Measurements from ENCODE around the gene CLIC5. TPM values are rescaled to one million over a fixed set of nuclear protein-coding genes. Genes with fewer than 3 reads are reported as not detected.

Gene CLIC5
- total RNA-seq, 1 donor from 2014 or later: not detected

- Mint-ChIP-seq H3K27ac (ENCODE audit: unreplicated experiment) (no peak overlapping the region), H3K4me3 (ENCODE audit: unreplicated experiment) (no peak overlapping the region)
Observed at GRCh38 chr6:45998524-45998923, 17.1 kb downstream of the CLIC5 start.

GRCh38 chr6:45997875-45998506, 17.7 kb downstream of the CLIC5 start:
- TF ChIP-seq, protein P1, sequence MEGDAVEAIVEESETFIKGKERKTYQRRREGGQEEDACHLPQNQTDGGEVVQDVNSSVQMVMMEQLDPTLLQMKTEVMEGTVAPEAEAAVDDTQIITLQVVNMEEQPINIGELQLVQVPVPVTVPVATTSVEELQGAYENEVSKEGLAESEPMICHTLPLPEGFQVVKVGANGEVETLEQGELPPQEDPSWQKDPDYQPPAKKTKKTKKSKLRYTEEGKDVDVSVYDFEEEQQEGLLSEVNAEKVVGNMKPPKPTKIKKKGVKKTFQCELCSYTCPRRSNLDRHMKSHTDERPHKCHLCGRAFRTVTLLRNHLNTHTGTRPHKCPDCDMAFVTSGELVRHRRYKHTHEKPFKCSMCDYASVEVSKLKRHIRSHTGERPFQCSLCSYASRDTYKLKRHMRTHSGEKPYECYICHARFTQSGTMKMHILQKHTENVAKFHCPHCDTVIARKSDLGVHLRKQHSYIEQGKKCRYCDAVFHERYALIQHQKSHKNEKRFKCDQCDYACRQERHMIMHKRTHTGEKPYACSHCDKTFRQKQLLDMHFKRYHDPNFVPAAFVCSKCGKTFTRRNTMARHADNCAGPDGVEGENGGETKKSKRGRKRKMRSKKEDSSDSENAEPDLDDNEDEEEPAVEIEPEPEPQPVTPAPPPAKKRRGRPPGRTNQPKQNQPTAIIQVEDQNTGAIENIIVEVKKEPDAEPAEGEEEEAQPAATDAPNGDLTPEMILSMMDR (IDR thresholded peaks at IDR 0.05): no peak
- Mint-ChIP-seq H3K4me3 (ENCODE audit: unreplicated experiment) (no peak overlapping the region), H3K27me3 (ENCODE audit: unreplicated experiment) (peaks cover 20% of the 10 kb centered on the region), H3K27ac (ENCODE audit: unreplicated experiment) (no peak overlapping the region), H3K4me1 (ENCODE audit: unreplicated experiment) (no peaks in the 10 kb centered on the region), H3K36me3 (ENCODE audit: unreplicated experiment) (no peaks in the 10 kb centered on the region), H3K9me3 (ENCODE audit: unreplicated experiment) (no peaks in the 10 kb centered on the region)
- no peak for DNase-seq (ENCODE audit: extremely low spot score, unreplicated experiment)

More at GRCh38 chr6:45998524-45998923, 17.1 kb downstream of the CLIC5 start:
- no peak for DNase-seq (ENCODE audit: extremely low spot score, unreplicated experiment)
- Mint-ChIP-seq H3K9me3 (ENCODE audit: unreplicated experiment) (no peaks in the 10 kb centered on the region), H3K27me3 (ENCODE audit: unreplicated experiment) (peaks cover 17% of the 10 kb centered on the region), H3K4me1 (ENCODE audit: unreplicated experiment) (no peaks in the 10 kb centered on the region), H3K36me3 (ENCODE audit: unreplicated experiment) (no peaks in the 10 kb centered on the region)
- TF ChIP-seq, protein P1 (IDR thresholded peaks at IDR 0.05): no peak

DNA sequence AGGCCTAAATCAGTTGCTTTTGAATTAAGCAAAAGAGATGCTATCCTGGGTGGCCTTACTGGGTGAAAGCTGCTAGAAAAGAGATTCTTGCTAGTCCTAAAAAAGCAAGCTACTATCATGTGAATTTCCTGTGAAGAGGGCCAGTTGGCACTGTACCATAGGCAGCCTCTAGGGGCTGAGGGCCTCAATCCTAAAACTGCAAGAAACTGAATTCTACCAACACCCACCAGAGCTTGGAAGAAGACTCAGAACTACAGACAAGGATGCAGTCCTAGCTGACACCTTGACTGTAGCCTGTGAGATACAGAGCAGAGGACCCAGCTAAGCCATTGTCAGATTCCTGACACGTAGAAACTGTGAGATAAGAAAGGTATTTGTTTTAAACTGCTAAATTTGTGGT, 24.5 kb downstream of the CLIC5 start:
- no peaks in the 10 kb centered on the region for H3K9me3 Mint-ChIP-seq (ENCODE audit: unreplicated experiment)
- no peaks in the 10 kb centered on the region for H3K36me3 Mint-ChIP-seq (ENCODE audit: unreplicated experiment)
- DNase-seq (ENCODE audit: extremely low spot score, unreplicated experiment): no peak
- H3K4me1 Mint-ChIP-seq (ENCODE audit: unreplicated experiment): peaks cover 2% of the 10 kb centered on the region
- H3K27me3 Mint-ChIP-seq (ENCODE audit: unreplicated experiment): peaks cover 43% of the 10 kb centered on the region
- H3K4me3 Mint-ChIP-seq (ENCODE audit: unreplicated experiment): no peak overlapping the region
- no peak overlapping the region for H3K27ac Mint-ChIP-seq (ENCODE audit: unreplicated experiment)
- TF ChIP-seq, protein P1 (IDR thresholded peaks at IDR 0.05): peak; percentile 24

GRCh38 chr6:45990162-45990561, 25.5 kb downstream of the CLIC5 start:
- Mint-ChIP-seq H3K36me3 (ENCODE audit: unreplicated experiment) (no peaks in the 10 kb centered on the region), H3K27ac (ENCODE audit: unreplicated experiment) (no peak overlapping the region), H3K27me3 (ENCODE audit: unreplicated experiment) (peaks cover 43% of the 10 kb centered on the region), H3K9me3 (ENCODE audit: unreplicated experiment) (no peaks in the 10 kb centered on the region), H3K4me3 (ENCODE audit: unreplicated experiment) (no peak overlapping the region), H3K4me1 (ENCODE audit: unreplicated experiment) (peaks cover 2% of the 10 kb centered on the region)
- DNase-seq (ENCODE audit: extremely low spot score, unreplicated experiment): no peak
- TF ChIP-seq, protein P1 (IDR thresholded peaks at IDR 0.05): no peak

DNA sequence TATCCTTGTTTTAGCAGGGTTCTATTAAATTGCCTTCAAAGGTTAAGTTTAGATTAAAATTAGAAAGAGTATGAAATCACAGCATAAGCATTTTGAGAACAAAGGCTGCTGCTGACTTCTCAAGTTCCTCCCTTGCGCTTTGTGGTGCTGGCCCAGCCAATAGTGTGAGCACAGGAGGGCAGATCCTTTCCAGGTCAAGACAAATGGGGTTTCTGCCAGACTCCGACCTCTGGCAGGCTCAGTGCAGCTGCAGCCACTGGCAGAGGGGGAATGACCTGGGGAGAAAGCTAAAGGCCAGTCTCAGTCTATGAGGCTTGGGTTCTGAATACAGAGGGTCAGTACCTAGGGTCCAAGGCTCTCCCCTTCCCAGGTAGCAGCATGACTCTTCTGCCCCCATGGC, 27.0 kb downstream of the CLIC5 start:
- Mint-ChIP-seq H3K27ac (ENCODE audit: unreplicated experiment) (no peak overlapping the region), H3K9me3 (ENCODE audit: unreplicated experiment) (no peaks in the 10 kb centered on the region), H3K4me1 (ENCODE audit: unreplicated experiment) (peaks cover 2% of the 10 kb centered on the region), H3K4me3 (ENCODE audit: unreplicated experiment) (no peak overlapping the region), H3K36me3 (ENCODE audit: unreplicated experiment) (no peaks in the 10 kb centered on the region), H3K27me3 (ENCODE audit: unreplicated experiment) (peaks cover 38% of the 10 kb centered on the region)
- DNase-seq (ENCODE audit: extremely low spot score, unreplicated experiment): no peak
- TF ChIP-seq, protein P1 (IDR thresholded peaks at IDR 0.05): no peak
